Measurements from ENCODE around the gene RFC3.

DNA sequence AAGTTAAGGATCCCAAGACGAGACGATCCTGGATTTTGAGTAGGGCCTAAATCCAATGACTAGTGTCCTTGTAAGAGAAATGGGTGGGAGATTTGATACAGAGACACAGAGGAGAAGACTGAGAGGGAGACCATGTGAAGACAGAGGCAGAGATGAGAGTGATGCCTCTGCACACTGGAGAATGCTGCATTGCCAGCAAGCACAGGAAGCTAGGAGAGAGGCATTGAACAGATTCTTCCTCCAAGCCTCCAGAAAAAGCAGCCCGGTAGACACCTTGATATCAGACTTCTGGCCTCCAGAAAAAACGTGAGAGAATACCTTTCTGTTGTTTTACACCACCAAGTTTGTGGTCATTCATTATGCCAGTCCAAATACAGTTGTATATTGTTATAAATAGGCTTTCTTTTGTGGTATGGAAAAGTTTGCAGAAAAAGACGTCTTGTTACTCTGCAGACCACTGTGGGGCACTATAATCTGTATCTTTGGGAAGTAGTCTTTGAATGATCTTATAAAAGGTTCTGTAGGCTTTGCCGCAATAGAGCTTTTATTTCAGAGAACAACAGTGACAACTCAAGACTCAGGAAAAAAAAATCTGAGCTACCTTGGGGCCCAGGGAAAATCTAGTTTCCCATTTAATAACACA, 17.9 kb upstream of the RFC3 start:
- no peak for TF ChIP-seq POLR2A (IDR thresholded peaks at IDR 0.05)
- TF ChIP-seq, protein P1, sequence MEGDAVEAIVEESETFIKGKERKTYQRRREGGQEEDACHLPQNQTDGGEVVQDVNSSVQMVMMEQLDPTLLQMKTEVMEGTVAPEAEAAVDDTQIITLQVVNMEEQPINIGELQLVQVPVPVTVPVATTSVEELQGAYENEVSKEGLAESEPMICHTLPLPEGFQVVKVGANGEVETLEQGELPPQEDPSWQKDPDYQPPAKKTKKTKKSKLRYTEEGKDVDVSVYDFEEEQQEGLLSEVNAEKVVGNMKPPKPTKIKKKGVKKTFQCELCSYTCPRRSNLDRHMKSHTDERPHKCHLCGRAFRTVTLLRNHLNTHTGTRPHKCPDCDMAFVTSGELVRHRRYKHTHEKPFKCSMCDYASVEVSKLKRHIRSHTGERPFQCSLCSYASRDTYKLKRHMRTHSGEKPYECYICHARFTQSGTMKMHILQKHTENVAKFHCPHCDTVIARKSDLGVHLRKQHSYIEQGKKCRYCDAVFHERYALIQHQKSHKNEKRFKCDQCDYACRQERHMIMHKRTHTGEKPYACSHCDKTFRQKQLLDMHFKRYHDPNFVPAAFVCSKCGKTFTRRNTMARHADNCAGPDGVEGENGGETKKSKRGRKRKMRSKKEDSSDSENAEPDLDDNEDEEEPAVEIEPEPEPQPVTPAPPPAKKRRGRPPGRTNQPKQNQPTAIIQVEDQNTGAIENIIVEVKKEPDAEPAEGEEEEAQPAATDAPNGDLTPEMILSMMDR (IDR thresholded peaks at IDR 0.05) = peak in 3 of 5 experiments; percentile 41 to 54 (median 48)
- no peak for TF ChIP-seq EP300 (IDR thresholded peaks at IDR 0.05)
